ENCODE measurements around the gene SOX8.
"Not testable (repeated sequence)": the region's sequence is repeated elsewhere in the genome, so short reads cannot be mapped to it uniquely, and the experiment has no call there.

- not testable (repeated sequence) for TF ChIP-seq POLR2A (IDR thresholded peaks at IDR 0.05; ENCODE audit: low read depth, low read length); POLR2AphosphoS5 (IDR thresholded peaks at IDR 0.05; ENCODE audit: low read depth, low read length); TAF1 (IDR thresholded peaks at IDR 0.05; ENCODE audit: low read depth, low read length); PAX5 (IDR thresholded peaks at IDR 0.05; ENCODE audit: insufficient read depth, low read length, severe bottlenecking)
Measured at GRCh38 chr16:1025183-1025809, 43.7 kb downstream of the SOX8 start.

Measured in GM12891 (cell line).